ENCODE data around the gene LYPD6B. TPM values are rescaled to one million over a fixed set of nuclear protein-coding genes. Genes with fewer than 3 reads are reported as not detected.

The LYPD6B gene
- polyA plus RNA-seq, 1 of the 3 experiments (the other 2 are of a cell fraction) = 18.2 TPM

DNA sequence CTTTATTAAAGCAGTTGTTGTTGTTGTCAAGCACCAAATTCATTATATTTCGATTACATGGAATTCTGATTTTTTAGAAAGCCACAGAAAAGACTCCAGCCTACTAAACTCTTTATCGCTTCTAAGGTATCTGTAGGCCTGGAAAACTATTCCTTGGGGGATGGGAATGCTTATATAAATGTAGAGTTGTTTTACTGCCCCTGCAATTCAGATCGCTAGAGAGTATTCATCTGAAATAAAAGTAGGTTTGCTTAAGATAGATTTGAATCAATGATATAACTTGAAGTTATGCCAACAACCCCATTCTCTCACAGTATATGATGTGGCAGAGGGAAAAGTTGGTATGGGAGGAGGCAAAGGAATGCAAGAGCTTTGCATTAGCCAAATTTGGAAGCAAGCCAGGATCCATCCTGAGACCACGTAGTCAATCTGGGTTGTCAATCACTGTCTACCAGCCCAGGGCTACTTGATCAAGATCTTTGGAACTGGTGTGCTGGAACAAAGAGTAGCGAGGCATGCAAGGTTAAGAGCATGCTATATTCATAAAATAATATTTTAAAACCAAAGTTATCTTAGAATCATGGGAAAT lies 95.9 kb downstream of the LYPD6B start (continued):
- TF ChIP-seq CTCF (IDR thresholded peaks at IDR 0.05) = no peak
- TF ChIP-seq TEAD4 (IDR thresholded peaks at IDR 0.05; ENCODE audit: borderline replicate concordance, insufficient read depth) = no peak

DNA sequence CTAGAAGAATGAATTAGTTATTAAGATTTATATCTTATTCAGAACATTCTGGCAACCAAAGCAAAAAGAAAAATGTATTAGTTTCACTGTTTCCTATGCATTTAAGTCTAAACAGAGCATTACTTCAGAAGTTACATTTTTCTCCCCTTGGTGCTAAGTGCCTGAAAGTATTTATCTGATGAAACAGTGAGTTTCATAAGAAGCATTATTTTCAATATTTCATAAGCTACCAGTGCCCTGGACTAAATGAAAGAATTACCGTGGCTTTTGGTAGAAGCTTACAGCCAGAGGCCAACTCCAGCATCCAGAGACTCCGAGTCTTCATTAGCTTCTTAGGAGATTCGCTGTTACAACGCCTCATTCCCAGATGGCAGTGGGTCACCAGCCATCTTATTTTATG lies 97.6 kb downstream of the LYPD6B start:
- WGBS (ENCODE audit: low lambda C conversion rate) = 79% methylated on average over 4 of the region's 4 CpGs
- TF ChIP-seq CTCF (IDR thresholded peaks at IDR 0.05) (no peak), JUND (IDR thresholded peaks at IDR 0.05) (no peak), POLR2AphosphoS5 (IDR thresholded peaks at IDR 0.05; ENCODE audit: low read depth, low read length) (no peak), SIN3A (IDR thresholded peaks at IDR 0.05; ENCODE audit: borderline replicate concordance, low read depth, low read length) (no peak), FOXM1 (IDR thresholded peaks at IDR 0.05; ENCODE audit: low read depth) (no peak), TCF12 (IDR thresholded peaks at IDR 0.05) (no peak), FOXJ3 (CRISPR knock-in tag; IDR thresholded peaks at IDR 0.05) (no peak), NRF1 (IDR thresholded peaks at IDR 0.05; ENCODE audit: low read depth, low read length) (no peak), FOSL2 (IDR thresholded peaks at IDR 0.05; ENCODE audit: borderline replicate concordance, low read depth) (no peak), RFX5 (IDR thresholded peaks at IDR 0.05; ENCODE audit: low read length) (no peak), TEAD4 (IDR thresholded peaks at IDR 0.05; ENCODE audit: borderline replicate concordance, insufficient read depth) (no peak)
- TF ChIP-seq, protein P1, sequence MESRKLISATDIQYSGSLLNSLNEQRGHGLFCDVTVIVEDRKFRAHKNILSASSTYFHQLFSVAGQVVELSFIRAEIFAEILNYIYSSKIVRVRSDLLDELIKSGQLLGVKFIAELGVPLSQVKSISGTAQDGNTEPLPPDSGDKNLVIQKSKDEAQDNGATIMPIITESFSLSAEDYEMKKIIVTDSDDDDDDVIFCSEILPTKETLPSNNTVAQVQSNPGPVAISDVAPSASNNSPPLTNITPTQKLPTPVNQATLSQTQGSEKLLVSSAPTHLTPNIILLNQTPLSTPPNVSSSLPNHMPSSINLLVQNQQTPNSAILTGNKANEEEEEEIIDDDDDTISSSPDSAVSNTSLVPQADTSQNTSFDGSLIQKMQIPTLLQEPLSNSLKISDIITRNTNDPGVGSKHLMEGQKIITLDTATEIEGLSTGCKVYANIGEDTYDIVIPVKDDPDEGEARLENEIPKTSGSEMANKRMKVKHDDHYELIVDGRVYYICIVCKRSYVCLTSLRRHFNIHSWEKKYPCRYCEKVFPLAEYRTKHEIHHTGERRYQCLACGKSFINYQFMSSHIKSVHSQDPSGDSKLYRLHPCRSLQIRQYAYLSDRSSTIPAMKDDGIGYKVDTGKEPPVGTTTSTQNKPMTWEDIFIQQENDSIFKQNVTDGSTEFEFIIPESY (IDR thresholded peaks at IDR 0.05; ENCODE audit: borderline replicate concordance, low read depth) = no peak
- TF ChIP-seq, protein P2, sequence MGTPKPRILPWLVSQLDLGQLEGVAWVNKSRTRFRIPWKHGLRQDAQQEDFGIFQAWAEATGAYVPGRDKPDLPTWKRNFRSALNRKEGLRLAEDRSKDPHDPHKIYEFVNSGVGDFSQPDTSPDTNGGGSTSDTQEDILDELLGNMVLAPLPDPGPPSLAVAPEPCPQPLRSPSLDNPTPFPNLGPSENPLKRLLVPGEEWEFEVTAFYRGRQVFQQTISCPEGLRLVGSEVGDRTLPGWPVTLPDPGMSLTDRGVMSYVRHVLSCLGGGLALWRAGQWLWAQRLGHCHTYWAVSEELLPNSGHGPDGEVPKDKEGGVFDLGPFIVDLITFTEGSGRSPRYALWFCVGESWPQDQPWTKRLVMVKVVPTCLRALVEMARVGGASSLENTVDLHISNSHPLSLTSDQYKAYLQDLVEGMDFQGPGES (IDR thresholded peaks at IDR 0.05; ENCODE audit: low read depth, low read length) = no peak
- no peaks in the 10 kb centered on the region for H3K27me3 ChIP-seq (ENCODE audit: insufficient read depth)
- H4K20me1 ChIP-seq (ENCODE audit: insufficient read depth) = no peaks in the 10 kb centered on the region
- H3K9me3 ChIP-seq = no peaks in the 10 kb centered on the region
- H3K4me2 ChIP-seq = no peak overlapping the region
- no peak for DNase-seq
- no peak overlapping the region for H3K9ac ChIP-seq
- ChIA-PET POLR2A (no interaction called here), CTCF (no interaction called here)
- no peaks in the 10 kb centered on the region for H3K9me2 ChIP-seq
- H3K4me1 ChIP-seq (ENCODE audit: control insufficient read depth in 1 of 2, insufficient read depth in 2 of 2, low read depth in 1 of 2, low read length in 1 of 2) = peaks cover 0 to 2% of the 10 kb centered on the region in 2 experiments; a peak in 1 of 4 replicates
- no peaks in the 10 kb centered on the region for H3K79me2 ChIP-seq (ENCODE audit: insufficient read depth)
- H3K4me3 ChIP-seq (ENCODE audit: low read depth in 2 of 2, low read length in 1 of 2) = no peak overlapping the region
- no peak overlapping the region for H2AFZ ChIP-seq (ENCODE audit: low read depth)
- H3K36me3 ChIP-seq (replicated peaks in 1 of 2; ENCODE audit: control insufficient read depth in 1 of 2, insufficient read depth in 2 of 2, low read length in 1 of 2) = no peaks in the 10 kb centered on the region
- H3K27ac ChIP-seq (ENCODE audit: low read depth in 2 of 2, low read length in 1 of 2) = no peak overlapping the region
- H3F3A ChIP-seq (replicated peaks; ENCODE audit: insufficient read depth) = no peaks in the 10 kb centered on the region

All from SK-N-SH (cell line).